Measurements from ENCODE around the gene C1orf87.

Gene C1orf87

DNA sequence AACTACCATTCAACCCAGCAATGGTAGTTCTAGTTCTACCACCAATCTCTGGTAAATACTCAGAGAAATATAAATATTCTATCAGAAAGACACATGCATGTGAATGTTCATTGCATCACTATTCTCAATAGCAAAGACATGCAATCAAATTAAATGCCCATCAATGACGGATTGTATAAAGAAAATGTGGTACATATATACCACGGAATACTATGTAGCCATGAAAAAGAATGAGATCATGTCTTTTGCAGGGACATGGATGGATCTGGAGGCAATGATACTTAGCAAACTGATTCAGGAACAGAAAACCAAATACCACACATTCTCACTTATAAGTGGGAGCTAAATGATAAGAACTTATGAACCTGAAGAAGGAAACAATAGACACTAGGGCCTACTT, 37.5 kb upstream of the C1orf87 start:
- Histone ChIP-seq H3K27ac (ENCODE audit: low read length) (no peak overlapping the region), H3K36me3 (replicated peaks; ENCODE audit: insufficient read depth, low read length) (no peaks in the 10 kb centered on the region), H3K4me3 (ENCODE audit: low read length) (no peak overlapping the region), H3K4me2 (ENCODE audit: low read depth, low read length) (no peak overlapping the region), H3K9me2 (replicated peaks; ENCODE audit: insufficient read depth, low read length) (no peaks in the 10 kb centered on the region), H3K9me3 (replicated peaks; ENCODE audit: insufficient read depth, low read length) (no peaks in the 10 kb centered on the region), H4K20me1 (ENCODE audit: insufficient read depth, low read length) (no peaks in the 10 kb centered on the region), H3K9ac (ENCODE audit: low read length) (no peak overlapping the region), H3K4me1 (ENCODE audit: low read length) (no peaks in the 10 kb centered on the region), H3K79me2 (ENCODE audit: low read length) (no peaks in the 10 kb centered on the region), H2AFZ (ENCODE audit: low read length) (no peak overlapping the region), H3F3A (ENCODE audit: insufficient read depth, low read length) (no peaks in the 10 kb centered on the region), H3K27me3 (replicated peaks; ENCODE audit: insufficient read depth, low read length) (no peaks in the 10 kb centered on the region)
- TF ChIP-seq EZH2 (optimal IDR thresholded peaks at IDR 0.05; ENCODE audit: low read depth, low read length) (no peak), EZH2phosphoT487 (IDR thresholded peaks at IDR 0.05; ENCODE audit: low read length) (no peak)
- TF ChIP-seq, protein P1, sequence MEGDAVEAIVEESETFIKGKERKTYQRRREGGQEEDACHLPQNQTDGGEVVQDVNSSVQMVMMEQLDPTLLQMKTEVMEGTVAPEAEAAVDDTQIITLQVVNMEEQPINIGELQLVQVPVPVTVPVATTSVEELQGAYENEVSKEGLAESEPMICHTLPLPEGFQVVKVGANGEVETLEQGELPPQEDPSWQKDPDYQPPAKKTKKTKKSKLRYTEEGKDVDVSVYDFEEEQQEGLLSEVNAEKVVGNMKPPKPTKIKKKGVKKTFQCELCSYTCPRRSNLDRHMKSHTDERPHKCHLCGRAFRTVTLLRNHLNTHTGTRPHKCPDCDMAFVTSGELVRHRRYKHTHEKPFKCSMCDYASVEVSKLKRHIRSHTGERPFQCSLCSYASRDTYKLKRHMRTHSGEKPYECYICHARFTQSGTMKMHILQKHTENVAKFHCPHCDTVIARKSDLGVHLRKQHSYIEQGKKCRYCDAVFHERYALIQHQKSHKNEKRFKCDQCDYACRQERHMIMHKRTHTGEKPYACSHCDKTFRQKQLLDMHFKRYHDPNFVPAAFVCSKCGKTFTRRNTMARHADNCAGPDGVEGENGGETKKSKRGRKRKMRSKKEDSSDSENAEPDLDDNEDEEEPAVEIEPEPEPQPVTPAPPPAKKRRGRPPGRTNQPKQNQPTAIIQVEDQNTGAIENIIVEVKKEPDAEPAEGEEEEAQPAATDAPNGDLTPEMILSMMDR (IDR thresholded peaks at IDR 0.05; ENCODE audit: low read length), result no peak
- no peak for DNase-seq

DNA sequence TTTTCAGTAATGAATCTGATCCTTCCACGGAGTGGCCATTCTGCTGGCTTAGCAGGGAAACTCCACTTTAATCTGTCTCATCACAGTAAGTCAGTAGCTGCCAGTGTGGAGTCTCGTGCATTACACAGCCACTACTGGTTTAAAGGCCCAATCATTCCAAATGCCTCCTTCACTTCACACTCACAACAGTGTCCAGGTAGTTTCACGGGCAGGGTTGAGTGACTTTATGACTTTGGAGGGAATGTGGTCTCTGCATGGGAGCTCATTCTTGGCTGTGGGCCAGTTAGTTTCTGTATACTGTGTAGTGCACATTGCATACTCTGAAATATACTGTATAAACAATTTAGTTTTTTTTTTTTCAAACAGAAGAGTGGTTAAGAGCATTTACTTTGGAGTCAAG, 34.6 kb upstream of the C1orf87 start:
- no peaks in the 10 kb centered on the region for H3K9me3 ChIP-seq (replicated peaks; ENCODE audit: insufficient read depth, low read length)
- no peaks in the 10 kb centered on the region for H3K36me3 ChIP-seq (replicated peaks; ENCODE audit: insufficient read depth, low read length)
- no peak overlapping the region for H2AFZ ChIP-seq (ENCODE audit: low read length)
- H3K4me1 ChIP-seq (ENCODE audit: low read length), result no peaks in the 10 kb centered on the region
- no peak overlapping the region for H3K9ac ChIP-seq (ENCODE audit: low read length)
- no peak overlapping the region for H3K27ac ChIP-seq (ENCODE audit: low read length)
- H3K27me3 ChIP-seq (replicated peaks; ENCODE audit: insufficient read depth, low read length), result no peaks in the 10 kb centered on the region
- H3K4me2 ChIP-seq (ENCODE audit: low read depth, low read length), result no peak overlapping the region
- no peak overlapping the region for H3K4me3 ChIP-seq (ENCODE audit: low read length)
- no peak for DNase-seq
- no peaks in the 10 kb centered on the region for H4K20me1 ChIP-seq (ENCODE audit: insufficient read depth, low read length)
- H3K79me2 ChIP-seq (ENCODE audit: low read length), result no peaks in the 10 kb centered on the region
- H3K9me2 ChIP-seq (replicated peaks; ENCODE audit: insufficient read depth, low read length), result no peaks in the 10 kb centered on the region
- no peaks in the 10 kb centered on the region for H3F3A ChIP-seq (ENCODE audit: insufficient read depth, low read length)
- TF ChIP-seq, protein P1 (IDR thresholded peaks at IDR 0.05; ENCODE audit: low read length), result no peak
- TF ChIP-seq EZH2phosphoT487 (IDR thresholded peaks at IDR 0.05; ENCODE audit: low read length) (no peak), EZH2 (optimal IDR thresholded peaks at IDR 0.05; ENCODE audit: low read depth, low read length) (no peak)

DNA sequence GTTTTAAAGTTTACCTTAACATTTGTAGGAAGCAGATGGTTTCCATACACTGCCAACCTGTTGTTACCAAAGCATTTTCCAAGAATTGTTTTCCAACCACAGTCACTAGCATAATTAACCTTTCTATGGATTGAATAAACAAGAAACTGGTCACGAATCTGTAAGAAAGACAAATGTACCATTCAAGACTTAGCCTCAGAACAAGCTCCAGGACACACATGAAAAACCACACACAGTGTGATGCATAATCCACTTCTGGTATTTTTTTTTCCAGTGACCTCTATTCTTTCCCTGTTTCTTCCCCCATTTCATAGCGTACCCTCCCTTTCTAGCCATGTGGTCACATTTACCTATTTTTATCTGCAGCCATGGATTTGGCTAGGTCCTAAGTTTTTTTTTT, 29.6 kb upstream of the C1orf87 start:
- DNase-seq, result no peak
- Histone ChIP-seq H3K9me2 (replicated peaks; ENCODE audit: insufficient read depth, low read length) (no peaks in the 10 kb centered on the region), H3K79me2 (ENCODE audit: low read length) (no peaks in the 10 kb centered on the region), H3K4me3 (ENCODE audit: low read length) (no peak overlapping the region), H3K27ac (ENCODE audit: low read length) (no peak overlapping the region), H3K9me3 (replicated peaks; ENCODE audit: insufficient read depth, low read length) (no peaks in the 10 kb centered on the region), H3K9ac (ENCODE audit: low read length) (no peak overlapping the region), H3K36me3 (replicated peaks; ENCODE audit: insufficient read depth, low read length) (no peaks in the 10 kb centered on the region), H3K27me3 (replicated peaks; ENCODE audit: insufficient read depth, low read length) (no peaks in the 10 kb centered on the region), H3K4me2 (ENCODE audit: low read depth, low read length) (no peak overlapping the region), H2AFZ (ENCODE audit: low read length) (no peak overlapping the region), H4K20me1 (ENCODE audit: insufficient read depth, low read length) (no peaks in the 10 kb centered on the region), H3F3A (ENCODE audit: insufficient read depth, low read length) (no peaks in the 10 kb centered on the region), H3K4me1 (ENCODE audit: low read length) (no peaks in the 10 kb centered on the region)
- no peak for TF ChIP-seq EZH2 (optimal IDR thresholded peaks at IDR 0.05; ENCODE audit: low read depth, low read length)
- TF ChIP-seq, protein P1 (IDR thresholded peaks at IDR 0.05; ENCODE audit: low read length), result no peak
- no peak for TF ChIP-seq EZH2phosphoT487 (IDR thresholded peaks at IDR 0.05; ENCODE audit: low read length)
